IMR-90 (cell line): Measurements from ENCODE around the gene KDM3B. TPM values are rescaled to one million over a fixed set of nuclear protein-coding genes. Genes with fewer than 3 reads are reported as not detected.

Source experiments
- ATAC-seq: fragments of 200-7000 bp; cut with Tn5 transposase; 2 replicates; pipeline ENCODE4 v1.9.1; 2020; ENCODE audit warnings: low read depth, mild to moderate bottlenecking, moderate library complexity
- BruUV-seq: library from RNA; stranded (reverse); fragments of 400-500 nt; replicated peaks from 2 replicates; lab custom pipeline; 2021; lab: Mats Ljungman, UMichigan
- CTCF ChIA-PET: fragments of 300-600 bp; formaldehyde crosslinking; extraction: SDS; loops from one replicate; lab custom pipeline; 2021; ENCODE audit warnings: antibody characterized with exemption; lab: Yijun Ruan, JAX
- POLR2A ChIA-PET: fragments of 300-600 bp; sonication (Branson Sonifier 250); formaldehyde crosslinking; loops from one replicate; lab custom pipeline; 2022; ENCODE audit warnings: antibody characterized with exemption; ENCODE audit not compliant: unreplicated experiment; lab: Charles Lee
- DNase-seq: peaks from one replicate; pipeline ENCODE4 v3.0.0; 2013
- H2AFZ ChIP-seq: replicated peaks from 2 replicates; pipeline ENCODE3; 2013; ENCODE audit warnings: low read length, mild to moderate bottlenecking; ENCODE audit not compliant: poor library complexity
- H2AK5ac ChIP-seq: 2 replicates; pipeline ENCODE4 v1.6.1; 2013; ENCODE audit warnings: low read depth, low read length, inconsistent platforms
- H2AK9ac ChIP-seq: replicated peaks from 2 replicates; pipeline ENCODE3; 2013; ENCODE audit warnings: mild to moderate bottlenecking, low read depth, low read length, moderate library complexity; ENCODE audit not compliant: poor library complexity
- H2BK120ac ChIP-seq: 2 replicates; pipeline ENCODE4 v1.6.1; 2013; ENCODE audit warnings: low read depth, low read length, inconsistent platforms
- H2BK15ac ChIP-seq: 3 replicates; pipeline ENCODE4 v1.6.1; 2013; ENCODE audit warnings: low read depth, low read length, inconsistent platforms
- H2BK20ac ChIP-seq: 2 replicates; pipeline ENCODE4 v1.6.1; 2013; ENCODE audit warnings: low read depth, mild to moderate bottlenecking, inconsistent platforms, low read length, moderate library complexity
- H2BK5ac ChIP-seq: 2 replicates; pipeline ENCODE4 v1.6.1; 2013; ENCODE audit warnings: mild to moderate bottlenecking, low read depth, low read length, inconsistent platforms; ENCODE audit not compliant: poor library complexity, severe bottlenecking
- H3K14ac ChIP-seq: replicated peaks from 2 replicates; pipeline ENCODE4 v1.6.1; 2013; ENCODE audit warnings: low read depth, low read length, inconsistent platforms
- H3K18ac ChIP-seq: 2 replicates; pipeline ENCODE4 v1.6.1; 2013; ENCODE audit warnings: low read depth, low read length, control low read depth
- H3K23ac ChIP-seq: 2 replicates; pipeline ENCODE4 v1.6.1; 2013; ENCODE audit warnings: low read depth, low read length, inconsistent platforms
- H3K27ac ChIP-seq: 2 replicates; pipeline ENCODE4 v1.5.1; 2013; ENCODE audit warnings: mild to moderate bottlenecking, control low read depth, low read length; ENCODE audit not compliant: insufficient read depth
- H3K27me3 ChIP-seq: 2 replicates; pipeline ENCODE4 v1.6.1; 2013; ENCODE audit warnings: low read length; ENCODE audit not compliant: control insufficient read depth, insufficient read depth
- H3K36me3 ChIP-seq: 2 replicates; pipeline ENCODE4 v1.6.1; 2013; ENCODE audit warnings: low read length, mixed read lengths; ENCODE audit not compliant: control insufficient read depth, insufficient read depth
- H3K4ac ChIP-seq: 2 replicates; pipeline ENCODE4 v1.6.1; 2013; ENCODE audit warnings: low read depth, low read length, inconsistent platforms
- H3K4me1 ChIP-seq: 2 replicates; pipeline ENCODE4 v1.6.1; 2013; ENCODE audit warnings: low read length, mixed read lengths; ENCODE audit not compliant: control insufficient read depth, insufficient read depth
- H3K4me2 ChIP-seq: 2 replicates; pipeline ENCODE4 v1.6.1; 2013; ENCODE audit warnings: low read depth, mild to moderate bottlenecking, control low read depth, low read length, moderate library complexity
- H3K4me3 ChIP-seq: 2 replicates; pipeline ENCODE4 v1.5.1; 2013; ENCODE audit warnings: low read depth, mild to moderate bottlenecking, control low read depth, low read length, moderate library complexity; ENCODE audit not compliant: insufficient read depth
- H3K56ac ChIP-seq: 2 replicates; pipeline ENCODE4 v1.6.1; 2013; ENCODE audit warnings: low read length, inconsistent platforms; ENCODE audit not compliant: insufficient read depth; ENCODE audit errors: extremely low read depth
- H3K79me1 ChIP-seq, 2 experiments: 2 replicates each; pipeline ENCODE4 v1.6.1; 2013; ENCODE audit warnings: low read length in 2 of 2, inconsistent platforms in 1 of 2, low read depth in 1 of 2
- H3K9ac ChIP-seq: 2 replicates; pipeline ENCODE4 v1.6.1; 2013; ENCODE audit warnings: low read depth, low read length, control low read depth
- H3K9me1 ChIP-seq: 2 replicates; pipeline ENCODE4 v1.6.1; 2013; ENCODE audit warnings: low read length, inconsistent platforms; ENCODE audit not compliant: insufficient read depth
- H3K9me3 ChIP-seq: 2 replicates; pipeline ENCODE4 v1.6.1; 2013; ENCODE audit warnings: low read length; ENCODE audit not compliant: control insufficient read depth, insufficient read depth
- H4K20me1 ChIP-seq: 2 replicates; pipeline ENCODE4 v1.6.1; 2013; ENCODE audit warnings: low read length, inconsistent platforms; ENCODE audit not compliant: insufficient read depth
- H4K5ac ChIP-seq: 2 replicates; pipeline ENCODE4 v1.6.1; 2013; ENCODE audit warnings: mild to moderate bottlenecking, low read depth, low read length, control low read depth
- H4K8ac ChIP-seq, 2 experiments: 2 replicates each; pipeline ENCODE4 v1.6.1; 2013; ENCODE audit warnings: low read depth in 2 of 2, low read length in 2 of 2, control low read depth in 1 of 2, inconsistent platforms in 1 of 2
- H4K91ac ChIP-seq: 2 replicates; pipeline ENCODE4 v1.6.1; 2013; ENCODE audit warnings: low read depth, low read length, inconsistent platforms; ENCODE audit not compliant: insufficient read depth
- BHLHE40 ChIP-seq: fragments of 150-350 bp; IDR thresholded peaks from 2 replicates; pipeline ENCODE4 v1.6.1; 2016; ENCODE audit warnings: mild to moderate bottlenecking, low read depth, low read length
- CEBPB ChIP-seq: IDR thresholded peaks from 2 replicates; pipeline ENCODE4 v1.6.1; 2012; ENCODE audit warnings: low read depth, low read length, improper control_type of control experiment
- CHD1 ChIP-seq: IDR thresholded peaks from 2 replicates; pipeline ENCODE4 v1.6.1; 2012; ENCODE audit warnings: low read depth, low read length, improper control_type of control experiment
- ELK1 ChIP-seq: fragments of 150-350 bp; IDR thresholded peaks from 2 replicates; pipeline ENCODE4 v1.6.1; 2016; ENCODE audit warnings: low read depth, mild to moderate bottlenecking, low read length, moderate library complexity, borderline replicate concordance
- FOS ChIP-seq: fragments of 150-350 bp; IDR thresholded peaks from 2 replicates; pipeline ENCODE4 v1.6.1; 2016; ENCODE audit warnings: low read depth, low read length
- MAFK ChIP-seq: IDR thresholded peaks from 2 replicates; pipeline ENCODE4 v1.6.1; 2012; ENCODE audit warnings: low read depth, low read length, improper control_type of control experiment
- MAZ ChIP-seq: IDR thresholded peaks from 2 replicates; pipeline ENCODE4 v1.6.1; 2012; ENCODE audit warnings: low read depth, mild to moderate bottlenecking, low read length, improper control_type of control experiment, moderate library complexity, borderline replicate concordance
- MXI1 ChIP-seq: IDR thresholded peaks from 2 replicates; pipeline ENCODE4 v1.6.1; 2012; ENCODE audit warnings: low read depth, mild to moderate bottlenecking, low read length, moderate library complexity, borderline replicate concordance
- NFE2L2 ChIP-seq: fragments of 150-350 bp; IDR thresholded peaks from 2 replicates; pipeline ENCODE4 v1.6.1; 2016; ENCODE audit warnings: low read depth, mild to moderate bottlenecking, low read length
- POLR2A ChIP-seq: IDR thresholded peaks from 2 replicates; pipeline ENCODE4 v1.6.1; 2012; ENCODE audit warnings: mild to moderate bottlenecking, low read depth, low read length
- RAD21 ChIP-seq: IDR thresholded peaks from 2 replicates; pipeline ENCODE4 v1.6.1; 2012; ENCODE audit warnings: low read length, improper control_type of control experiment
- RCOR1 ChIP-seq: IDR thresholded peaks from 2 replicates; pipeline ENCODE4 v1.6.1; 2012; ENCODE audit warnings: mild to moderate bottlenecking, low read length, improper control_type of control experiment; ENCODE audit not compliant: insufficient replicate concordance
- RFX5 ChIP-seq: IDR thresholded peaks from 2 replicates; pipeline ENCODE4 v1.8.0; 2012; ENCODE audit warnings: low read depth, mild to moderate bottlenecking, low read length, moderate library complexity
- SMC3 ChIP-seq: fragments of 150-350 bp; IDR thresholded peaks from 2 replicates; pipeline ENCODE4 v1.6.1; 2016; ENCODE audit warnings: low read depth, mild to moderate bottlenecking, antibody characterized with exemption, low read length, moderate library complexity
- WGBS, 2 experiments: methylation state at CpG; one replicate each; pipeline versions ENCODE4 v1.1.5 to v1.1.7; 2013; ENCODE audit warnings: missing lambda C conversion rate in 2 of 2; ENCODE audit not compliant: insufficient read length in 1 of 2; ENCODE audit errors: extremely low coverage in 2 of 2; 5-methylcytosine and 5-hydroxymethylcytosine counted together
- dilution Hi-C: fragments of 300-500 bp; cut with HindIII; formaldehyde crosslinking; loops from one replicate; pipeline ENCODE4 v1.14.3; 2018; ENCODE audit warnings: low sequenced_read_pairs; ENCODE audit not compliant: unreplicated experiment
- in situ Hi-C: fragments of 300-500 bp; cut with MboI; formaldehyde crosslinking; loops from 3 replicates; pipeline ENCODE4 v1.14.3; 2019; ENCODE audit warnings: low sequenced_read_pairs, inconsistent platforms, mixed read lengths
- intact Hi-C: fragments of 100-400 bp; cut with micrococcal nuclease; formaldehyde crosslinking; loops from 2 replicates; pipeline ENCODE4 v1.10.0; 2022
- polyA plus RNA-seq, 3 experiments: library from polyadenylated mRNA; depleted of rRNA; stranded (reverse); fragments of >200 nt; gene quantifications; 2 replicates each; pipeline ENCODE4 v1.2.3, GENCODE V29; 2012; ENCODE audit warnings: low replicate concordance in 1 of 3
- total RNA-seq: library from RNA; depleted of rRNA; stranded (reverse); fragments of >200 nt; gene quantifications from 2 replicates; pipeline ENCODE4 v1.2.3, GENCODE V29; 2012
- TF ChIP-seq, protein P1 (sequence below): fragments of 150-350 bp; IDR thresholded peaks from 2 replicates; pipeline ENCODE4 v1.6.1; 2017; ENCODE audit warnings: mild to moderate bottlenecking, antibody characterized with exemption, low read length, low read depth
- TF ChIP-seq, protein P2 (sequence below): conservative IDR thresholded peaks from 2 replicates; pipeline ENCODE4 v1.5.1; 2012; ENCODE audit warnings: mild to moderate bottlenecking, low read depth, low read length, improper control_type of control experiment

The KDM3B gene
- total and polyA plus RNA-seq, 2 of the 4 experiments (the other 2 are of a cell fraction) = 19.4 to 35.8 TPM

DNA sequence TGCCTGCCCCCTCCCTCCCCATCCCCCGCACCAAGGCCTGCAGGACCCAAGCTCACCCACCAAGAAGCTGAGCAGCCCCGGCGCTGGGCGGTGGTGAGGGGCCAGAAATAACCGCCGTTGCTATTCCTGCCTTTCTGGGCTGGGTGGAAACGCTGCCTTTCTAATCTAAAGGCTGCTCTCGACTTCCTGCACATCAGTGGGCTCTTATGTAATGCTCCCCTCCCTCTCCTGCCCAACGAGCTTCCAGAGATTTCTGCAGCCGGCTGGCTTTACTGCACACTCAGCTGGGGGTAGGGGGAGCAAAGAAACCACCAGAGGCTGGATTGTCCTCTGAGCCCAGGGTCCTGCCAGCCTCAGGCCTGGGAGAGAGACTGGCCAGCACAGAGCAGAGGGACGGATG lies 105.9 kb downstream of the KDM3B start:
- H3K56ac ChIP-seq = no peak overlapping the region
- no peak overlapping the region for H3K23ac ChIP-seq
- DNase-seq = no peak
- no peak overlapping the region for H4K91ac ChIP-seq
- ChIA-PET CTCF (no interaction called here), POLR2A (no interaction called here)
- H3K27me3 ChIP-seq = peaks cover 13% of the 10 kb centered on the region
- H3K9ac ChIP-seq = no peak overlapping the region
- H3K4me1 ChIP-seq = peaks cover 1% of the 10 kb centered on the region; the same call in 1 of the 2 replicates
- intact Hi-C loops (no loop called here), dilution Hi-C loops (no loop called here), in situ Hi-C loops (no loop called here)
- H2BK20ac ChIP-seq = no peak overlapping the region
- no peak overlapping the region for H2AK5ac ChIP-seq
- H4K5ac ChIP-seq = no peak overlapping the region
- H3K4me2 ChIP-seq = no peak overlapping the region
- no peak overlapping the region for H2BK5ac ChIP-seq
- no peak for TF ChIP-seq MAFK
- no peak for TF ChIP-seq RAD21
- TF ChIP-seq NFE2L2 = no peak
- no peak for TF ChIP-seq MAZ
- no peak for TF ChIP-seq BHLHE40
- TF ChIP-seq RFX5 = no peak
- TF ChIP-seq, protein P1, sequence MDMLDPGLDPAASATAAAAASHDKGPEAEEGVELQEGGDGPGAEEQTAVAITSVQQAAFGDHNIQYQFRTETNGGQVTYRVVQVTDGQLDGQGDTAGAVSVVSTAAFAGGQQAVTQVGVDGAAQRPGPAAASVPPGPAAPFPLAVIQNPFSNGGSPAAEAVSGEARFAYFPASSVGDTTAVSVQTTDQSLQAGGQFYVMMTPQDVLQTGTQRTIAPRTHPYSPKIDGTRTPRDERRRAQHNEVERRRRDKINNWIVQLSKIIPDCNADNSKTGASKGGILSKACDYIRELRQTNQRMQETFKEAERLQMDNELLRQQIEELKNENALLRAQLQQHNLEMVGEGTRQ = no peak
- no peak for TF ChIP-seq SMC3
- TF ChIP-seq FOS = no peak
- TF ChIP-seq MXI1 = no peak
- TF ChIP-seq RCOR1 = no peak
- TF ChIP-seq ELK1 = no peak
- TF ChIP-seq CEBPB = no peak
- TF ChIP-seq POLR2A = no peak
- TF ChIP-seq CHD1 = no peak
- TF ChIP-seq, protein P2, sequence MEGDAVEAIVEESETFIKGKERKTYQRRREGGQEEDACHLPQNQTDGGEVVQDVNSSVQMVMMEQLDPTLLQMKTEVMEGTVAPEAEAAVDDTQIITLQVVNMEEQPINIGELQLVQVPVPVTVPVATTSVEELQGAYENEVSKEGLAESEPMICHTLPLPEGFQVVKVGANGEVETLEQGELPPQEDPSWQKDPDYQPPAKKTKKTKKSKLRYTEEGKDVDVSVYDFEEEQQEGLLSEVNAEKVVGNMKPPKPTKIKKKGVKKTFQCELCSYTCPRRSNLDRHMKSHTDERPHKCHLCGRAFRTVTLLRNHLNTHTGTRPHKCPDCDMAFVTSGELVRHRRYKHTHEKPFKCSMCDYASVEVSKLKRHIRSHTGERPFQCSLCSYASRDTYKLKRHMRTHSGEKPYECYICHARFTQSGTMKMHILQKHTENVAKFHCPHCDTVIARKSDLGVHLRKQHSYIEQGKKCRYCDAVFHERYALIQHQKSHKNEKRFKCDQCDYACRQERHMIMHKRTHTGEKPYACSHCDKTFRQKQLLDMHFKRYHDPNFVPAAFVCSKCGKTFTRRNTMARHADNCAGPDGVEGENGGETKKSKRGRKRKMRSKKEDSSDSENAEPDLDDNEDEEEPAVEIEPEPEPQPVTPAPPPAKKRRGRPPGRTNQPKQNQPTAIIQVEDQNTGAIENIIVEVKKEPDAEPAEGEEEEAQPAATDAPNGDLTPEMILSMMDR = no peak
- no peaks in the 10 kb centered on the region for H4K20me1 ChIP-seq
- peaks cover 3% of the 10 kb centered on the region; the same call in 1 of the 2 replicates for H3K9me1 ChIP-seq
- H3K4ac ChIP-seq = no peak overlapping the region
- no TSS peak for BruUV-seq
- ATAC-seq = no peak
- H3K36me3 ChIP-seq = no peaks in the 10 kb centered on the region
- H3K9me3 ChIP-seq = no peaks in the 10 kb centered on the region
- no peak overlapping the region for H2AFZ ChIP-seq
- no peak overlapping the region for H3K27ac ChIP-seq
- H3K79me1 ChIP-seq = peaks cover 2 to 3% of the 10 kb centered on the region in 2 experiments; a peak in 2 of 4 replicates
- H2AK9ac ChIP-seq = no peak overlapping the region
- H2BK120ac ChIP-seq = no peak overlapping the region
- no peak overlapping the region for H3K14ac ChIP-seq
- no peak overlapping the region for H4K8ac ChIP-seq
- no peak overlapping the region for H3K4me3 ChIP-seq
- H3K18ac ChIP-seq = no peak overlapping the region
- no peak overlapping the region for H2BK15ac ChIP-seq
- WGBS, 2 experiments = no CpG with 5 or more reads among the region's 11 CpGs
